ENCODE results near the gene IL21. TPM values are rescaled to one million over a fixed set of nuclear protein-coding genes. Genes with fewer than 3 reads are reported as not detected.

The IL21 gene
- total RNA-seq, 4 donors from 2014 or later, result not detected

DNA sequence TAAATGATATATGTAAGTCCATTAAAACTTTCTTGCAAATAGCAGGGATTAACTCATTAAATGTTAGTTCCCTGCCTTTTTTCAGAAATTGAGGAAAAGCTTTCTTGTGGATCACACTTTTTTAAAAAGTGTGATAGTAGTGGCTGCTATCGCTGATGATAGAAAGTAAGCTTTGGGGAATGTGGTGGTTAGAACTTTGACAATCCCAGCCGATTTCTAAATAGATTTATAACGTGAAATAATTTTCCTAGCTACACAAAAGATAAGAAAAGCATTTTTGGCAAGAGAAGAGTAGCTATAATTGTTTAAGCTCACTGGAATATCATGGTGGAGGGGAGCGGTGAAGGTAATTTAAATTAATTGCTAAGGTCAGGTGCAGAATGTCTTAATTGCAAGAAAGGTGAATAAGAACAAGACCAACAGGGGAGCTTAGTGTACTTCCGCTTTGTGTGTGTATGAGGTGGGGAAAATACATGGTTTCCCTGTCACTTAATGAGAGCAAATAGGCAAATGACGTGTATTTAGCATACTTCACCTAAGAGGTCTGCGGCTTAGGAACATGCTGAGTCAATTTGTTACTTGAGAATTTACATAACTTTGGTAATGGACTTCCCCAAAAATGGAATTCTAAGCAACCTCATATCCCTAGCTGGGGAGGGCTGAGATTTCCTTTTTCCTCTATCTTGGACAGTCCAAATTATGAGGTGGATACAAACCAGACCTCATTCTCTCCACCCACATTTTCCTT is 11.7 kb upstream of the IL21 start:
- no peaks in the 10 kb centered on the region for H3K4me1 ChIP-seq
- no peak overlapping the region for H3K27ac ChIP-seq
- H3K4me3 ChIP-seq, result no peak overlapping the region
- no peak for TF ChIP-seq POLR2A (IDR thresholded peaks at IDR 0.05)
- TF ChIP-seq, protein P1, sequence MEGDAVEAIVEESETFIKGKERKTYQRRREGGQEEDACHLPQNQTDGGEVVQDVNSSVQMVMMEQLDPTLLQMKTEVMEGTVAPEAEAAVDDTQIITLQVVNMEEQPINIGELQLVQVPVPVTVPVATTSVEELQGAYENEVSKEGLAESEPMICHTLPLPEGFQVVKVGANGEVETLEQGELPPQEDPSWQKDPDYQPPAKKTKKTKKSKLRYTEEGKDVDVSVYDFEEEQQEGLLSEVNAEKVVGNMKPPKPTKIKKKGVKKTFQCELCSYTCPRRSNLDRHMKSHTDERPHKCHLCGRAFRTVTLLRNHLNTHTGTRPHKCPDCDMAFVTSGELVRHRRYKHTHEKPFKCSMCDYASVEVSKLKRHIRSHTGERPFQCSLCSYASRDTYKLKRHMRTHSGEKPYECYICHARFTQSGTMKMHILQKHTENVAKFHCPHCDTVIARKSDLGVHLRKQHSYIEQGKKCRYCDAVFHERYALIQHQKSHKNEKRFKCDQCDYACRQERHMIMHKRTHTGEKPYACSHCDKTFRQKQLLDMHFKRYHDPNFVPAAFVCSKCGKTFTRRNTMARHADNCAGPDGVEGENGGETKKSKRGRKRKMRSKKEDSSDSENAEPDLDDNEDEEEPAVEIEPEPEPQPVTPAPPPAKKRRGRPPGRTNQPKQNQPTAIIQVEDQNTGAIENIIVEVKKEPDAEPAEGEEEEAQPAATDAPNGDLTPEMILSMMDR (IDR thresholded peaks at IDR 0.05), result no peak
- no peaks in the 10 kb centered on the region for H3K36me3 ChIP-seq
- H3K27me3 ChIP-seq, result no peaks in the 10 kb centered on the region
- no peaks in the 10 kb centered on the region for H3K9me3 ChIP-seq
- DNase-seq, result no peak

DNA sequence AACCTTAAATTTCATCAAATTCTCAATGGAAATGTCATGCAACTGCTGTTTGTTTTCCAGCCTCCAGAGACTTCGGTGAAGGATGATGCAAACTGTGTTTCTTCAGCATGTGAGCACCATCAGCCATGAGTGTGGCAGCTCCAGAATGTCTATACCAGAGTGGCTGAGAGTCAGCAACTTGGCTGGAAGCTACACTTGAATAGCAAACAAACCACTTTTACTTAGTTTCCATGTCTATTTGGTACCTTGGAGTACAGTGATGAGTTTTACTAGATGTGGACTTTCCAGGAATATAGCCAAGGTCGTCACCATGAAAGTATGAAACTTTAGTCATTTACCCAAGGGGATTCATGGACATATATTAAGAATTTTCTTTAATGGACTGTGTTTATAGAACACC is 4.3 kb upstream of the IL21 start:
- H3K27me3 ChIP-seq, result no peaks in the 10 kb centered on the region
- no peaks in the 10 kb centered on the region for H3K9me3 ChIP-seq
- no peak overlapping the region for H3K27ac ChIP-seq
- no peaks in the 10 kb centered on the region for H3K4me1 ChIP-seq
- H3K4me3 ChIP-seq, result no peak overlapping the region
- H3K36me3 ChIP-seq, result no peaks in the 10 kb centered on the region
- no peak for DNase-seq
- no peak for TF ChIP-seq POLR2A (IDR thresholded peaks at IDR 0.05)
- TF ChIP-seq, protein P1 (IDR thresholded peaks at IDR 0.05), result no peak

DNA sequence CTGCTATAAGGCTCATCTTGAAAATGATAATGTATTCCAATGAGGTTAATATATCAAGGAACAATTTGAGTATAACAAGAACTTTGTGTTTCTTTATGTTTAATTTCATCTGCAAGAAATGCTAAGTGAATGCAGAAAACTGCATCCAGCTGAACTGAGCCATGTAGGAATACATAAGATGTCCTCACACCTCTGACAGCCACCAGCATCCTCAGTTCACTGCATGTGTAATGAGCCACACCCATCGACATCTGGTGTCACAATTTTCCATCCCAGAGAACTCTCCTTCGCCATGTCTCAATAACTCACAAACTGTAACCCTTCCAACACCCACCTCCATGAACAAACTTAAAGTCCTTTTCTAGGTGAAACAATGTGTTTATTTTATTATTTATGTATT is 3.3 kb upstream of the IL21 start:
- DNase-seq, result no peak
- Histone ChIP-seq H3K4me3 (no peak overlapping the region), H3K27ac (no peak overlapping the region), H3K36me3 (no peaks in the 10 kb centered on the region), H3K4me1 (no peaks in the 10 kb centered on the region), H3K9me3 (no peaks in the 10 kb centered on the region), H3K27me3 (no peaks in the 10 kb centered on the region)
- TF ChIP-seq, protein P1 (IDR thresholded peaks at IDR 0.05), result no peak
- no peak for TF ChIP-seq POLR2A (IDR thresholded peaks at IDR 0.05)

DNA sequence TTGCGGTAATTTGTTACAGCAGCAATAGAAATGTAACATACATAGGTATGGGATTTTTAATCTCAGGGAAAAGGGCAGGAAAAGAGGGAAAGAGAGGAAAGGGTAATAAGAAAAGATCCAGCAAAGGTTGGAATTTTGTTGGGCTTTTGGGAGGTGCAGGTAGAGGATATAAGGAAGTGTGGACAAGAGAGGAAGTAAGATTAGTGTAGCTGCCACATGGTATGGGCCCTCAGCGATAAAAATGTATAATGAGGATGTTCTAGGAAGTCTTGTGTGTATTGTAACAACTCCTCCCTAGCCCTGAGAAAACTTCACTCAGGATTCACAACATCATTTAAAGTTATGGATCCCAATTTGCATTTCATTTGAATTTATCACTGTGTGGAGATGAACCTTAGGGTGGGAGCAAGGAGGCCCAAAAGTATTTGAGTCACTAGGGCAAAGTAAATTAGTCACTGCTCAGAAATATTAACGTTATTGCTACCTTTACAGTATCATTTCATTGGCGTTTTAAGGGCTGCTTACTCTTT is 2.8 kb upstream of the IL21 start:
- Histone ChIP-seq H3K9me3 (no peaks in the 10 kb centered on the region), H3K27ac (no peak overlapping the region), H3K36me3 (no peaks in the 10 kb centered on the region), H3K4me1 (no peaks in the 10 kb centered on the region), H3K4me3 (no peak overlapping the region), H3K27me3 (no peaks in the 10 kb centered on the region)
- no peak for DNase-seq
- no peak for TF ChIP-seq POLR2A (IDR thresholded peaks at IDR 0.05)
- TF ChIP-seq, protein P1 (IDR thresholded peaks at IDR 0.05), result no peak

DNA sequence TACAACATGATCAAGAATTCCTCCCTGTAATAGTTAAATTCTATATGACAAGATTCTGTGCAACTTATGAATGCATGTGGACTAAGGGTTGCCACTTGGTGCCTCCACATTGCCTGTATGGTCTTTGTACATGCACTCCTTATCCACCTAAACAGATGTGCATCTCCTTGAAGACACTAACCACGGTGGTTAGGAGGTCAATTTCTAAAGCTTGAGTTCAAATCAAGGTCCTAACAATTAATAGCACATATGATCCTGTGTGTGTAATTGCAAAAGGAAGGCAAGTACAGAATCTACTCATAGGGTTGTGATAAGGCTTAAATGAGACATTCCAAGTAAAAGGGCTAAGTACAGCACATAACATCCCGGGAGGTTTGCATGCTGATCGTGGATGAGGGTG is 1.5 kb upstream of the IL21 start:
- H3K4me1 ChIP-seq, result no peaks in the 10 kb centered on the region
- no peak overlapping the region for H3K4me3 ChIP-seq
- no peaks in the 10 kb centered on the region for H3K9me3 ChIP-seq
- H3K36me3 ChIP-seq, result no peaks in the 10 kb centered on the region
- no peak overlapping the region for H3K27ac ChIP-seq
- no peaks in the 10 kb centered on the region for H3K27me3 ChIP-seq
- no peak for DNase-seq
- TF ChIP-seq POLR2A (IDR thresholded peaks at IDR 0.05), result no peak
- TF ChIP-seq, protein P1 (IDR thresholded peaks at IDR 0.05), result no peak

Data from Peyer's patch (tissue), 4 donors.